HepG2 (cell line): ENCODE data around the gene SGPL1. TPM values are rescaled to one million over a fixed set of nuclear protein-coding genes. Genes with fewer than 3 reads are reported as not detected.

ENCODE experiments used
- BCL6 ChIP-seq: IDR thresholded peaks from 2 replicates; pipeline ENCODE4 v1.6.1; 2016; ENCODE audit warnings: missing genetic modification reagents, missing compliant biosample characterization
- BRCA1 ChIP-seq: sonication (generic); formaldehyde crosslinking; IDR thresholded peaks from 2 replicates; pipeline ENCODE4 v1.4.0; 2020; ENCODE audit warnings: missing genetic modification reagents
- ZNF687 ChIP-seq: sonication (generic); formaldehyde crosslinking; IDR thresholded peaks from 2 replicates; pipeline ENCODE4 v1.5.1; 2020; ENCODE audit warnings: mild to moderate bottlenecking, missing genetic modification reagents, moderate library complexity
- ZNF709 ChIP-seq: sonication (generic); formaldehyde crosslinking; IDR thresholded peaks from 2 replicates; pipeline ENCODE4 v1.5.0; 2020; ENCODE audit warnings: mild to moderate bottlenecking, missing genetic modification reagents
- ZNF782 ChIP-seq: sonication (generic); formaldehyde crosslinking; IDR thresholded peaks from 2 replicates; pipeline ENCODE4 v1.4.0; 2020; ENCODE audit warnings: missing genetic modification reagents, mild to moderate bottlenecking, borderline replicate concordance
- polyA plus RNA-seq, 8 experiments: library from polyadenylated mRNA; depleted of rRNA in 3 of 8; stranded (reverse) in 7 of 8; unstranded in 1 of 8; fragments of >200 nt; fragmentation: Illumina TruSeq in 4 of 8; extraction: Trizol in 4 of 8; gene quantifications; 2 replicates each; pipeline versions ENCODE4 v1.2.1 to v1.2.3, GENCODE V29; 2011 to 2016; ENCODE audit warnings: low read depth in 4 of 8, missing spikeins in 1 of 8, mixed read lengths in 1 of 8; ENCODE audit not compliant: insufficient read depth in 1 of 8
- total RNA-seq, 5 experiments: library from RNA; depleted of rRNA; stranded (reverse); fragments of >200 nt; fragmentation: Illumina TruSeq; extraction: Trizol; gene quantifications; 2 replicates each; pipeline ENCODE4 v1.2.3, GENCODE V29; 2016; ENCODE audit warnings: low read depth in 1 of 5
- TF ChIP-seq, protein P1 (sequence below): sonication (generic); formaldehyde crosslinking; IDR thresholded peaks from 2 replicates; pipeline ENCODE4 v1.5.1; 2020; ENCODE audit warnings: missing genetic modification reagents, mild to moderate bottlenecking, borderline replicate concordance
- TF ChIP-seq, protein P2 (sequence below), 2 experiments: IDR thresholded peaks; 2 replicates each; pipeline ENCODE4 v1.6.1; 2011 to 2012; ENCODE audit warnings: low read length in 2 of 2, borderline replicate concordance in 1 of 2, low read depth in 1 of 2, mild to moderate bottlenecking in 1 of 2, moderate library complexity in 1 of 2

The SGPL1 gene
- total and polyA plus RNA-seq, 2 of the 13 experiments (the other 11 are each of a cell fraction or from before 2014, with no cell fraction given): 17.6 to 25.0 TPM

GRCh38 chr10:70911386-70911785 lies 95.6 kb downstream of the SGPL1 start (continued):
- TF ChIP-seq, protein P1, sequence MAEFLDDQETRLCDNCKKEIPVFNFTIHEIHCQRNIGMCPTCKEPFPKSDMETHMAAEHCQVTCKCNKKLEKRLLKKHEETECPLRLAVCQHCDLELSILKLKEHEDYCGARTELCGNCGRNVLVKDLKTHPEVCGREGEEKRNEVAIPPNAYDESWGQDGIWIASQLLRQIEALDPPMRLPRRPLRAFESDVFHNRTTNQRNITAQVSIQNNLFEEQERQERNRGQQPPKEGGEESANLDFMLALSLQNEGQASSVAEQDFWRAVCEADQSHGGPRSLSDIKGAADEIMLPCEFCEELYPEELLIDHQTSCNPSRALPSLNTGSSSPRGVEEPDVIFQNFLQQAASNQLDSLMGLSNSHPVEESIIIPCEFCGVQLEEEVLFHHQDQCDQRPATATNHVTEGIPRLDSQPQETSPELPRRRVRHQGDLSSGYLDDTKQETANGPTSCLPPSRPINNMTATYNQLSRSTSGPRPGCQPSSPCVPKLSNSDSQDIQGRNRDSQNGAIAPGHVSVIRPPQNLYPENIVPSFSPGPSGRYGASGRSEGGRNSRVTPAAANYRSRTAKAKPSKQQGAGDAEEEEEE: no peak
- TF ChIP-seq, protein P2, sequence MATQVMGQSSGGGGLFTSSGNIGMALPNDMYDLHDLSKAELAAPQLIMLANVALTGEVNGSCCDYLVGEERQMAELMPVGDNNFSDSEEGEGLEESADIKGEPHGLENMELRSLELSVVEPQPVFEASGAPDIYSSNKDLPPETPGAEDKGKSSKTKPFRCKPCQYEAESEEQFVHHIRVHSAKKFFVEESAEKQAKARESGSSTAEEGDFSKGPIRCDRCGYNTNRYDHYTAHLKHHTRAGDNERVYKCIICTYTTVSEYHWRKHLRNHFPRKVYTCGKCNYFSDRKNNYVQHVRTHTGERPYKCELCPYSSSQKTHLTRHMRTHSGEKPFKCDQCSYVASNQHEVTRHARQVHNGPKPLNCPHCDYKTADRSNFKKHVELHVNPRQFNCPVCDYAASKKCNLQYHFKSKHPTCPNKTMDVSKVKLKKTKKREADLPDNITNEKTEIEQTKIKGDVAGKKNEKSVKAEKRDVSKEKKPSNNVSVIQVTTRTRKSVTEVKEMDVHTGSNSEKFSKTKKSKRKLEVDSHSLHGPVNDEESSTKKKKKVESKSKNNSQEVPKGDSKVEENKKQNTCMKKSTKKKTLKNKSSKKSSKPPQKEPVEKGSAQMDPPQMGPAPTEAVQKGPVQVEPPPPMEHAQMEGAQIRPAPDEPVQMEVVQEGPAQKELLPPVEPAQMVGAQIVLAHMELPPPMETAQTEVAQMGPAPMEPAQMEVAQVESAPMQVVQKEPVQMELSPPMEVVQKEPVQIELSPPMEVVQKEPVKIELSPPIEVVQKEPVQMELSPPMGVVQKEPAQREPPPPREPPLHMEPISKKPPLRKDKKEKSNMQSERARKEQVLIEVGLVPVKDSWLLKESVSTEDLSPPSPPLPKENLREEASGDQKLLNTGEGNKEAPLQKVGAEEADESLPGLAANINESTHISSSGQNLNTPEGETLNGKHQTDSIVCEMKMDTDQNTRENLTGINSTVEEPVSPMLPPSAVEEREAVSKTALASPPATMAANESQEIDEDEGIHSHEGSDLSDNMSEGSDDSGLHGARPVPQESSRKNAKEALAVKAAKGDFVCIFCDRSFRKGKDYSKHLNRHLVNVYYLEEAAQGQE (IDR thresholded peaks at IDR 0.05; ENCODE audit: borderline replicate concordance in 1 of 2, low read depth in 1 of 2, low read length in 2 of 2): no peak
- TF ChIP-seq ZNF709 (CRISPR knock-in tag) (no peak), BCL6 (CRISPR knock-in tag) (no peak), ZNF782 (CRISPR knock-in tag) (no peak), ZNF687 (CRISPR knock-in tag) (no peak), BRCA1 (CRISPR knock-in tag) (no peak)
